ENCODE results near the gene KLRD1. TPM values are rescaled to one million over a fixed set of nuclear protein-coding genes. Genes with fewer than 3 reads are reported as not detected.

The KLRD1 gene
- total RNA-seq, 1 donor from 2014 or later: not detected

DNA sequence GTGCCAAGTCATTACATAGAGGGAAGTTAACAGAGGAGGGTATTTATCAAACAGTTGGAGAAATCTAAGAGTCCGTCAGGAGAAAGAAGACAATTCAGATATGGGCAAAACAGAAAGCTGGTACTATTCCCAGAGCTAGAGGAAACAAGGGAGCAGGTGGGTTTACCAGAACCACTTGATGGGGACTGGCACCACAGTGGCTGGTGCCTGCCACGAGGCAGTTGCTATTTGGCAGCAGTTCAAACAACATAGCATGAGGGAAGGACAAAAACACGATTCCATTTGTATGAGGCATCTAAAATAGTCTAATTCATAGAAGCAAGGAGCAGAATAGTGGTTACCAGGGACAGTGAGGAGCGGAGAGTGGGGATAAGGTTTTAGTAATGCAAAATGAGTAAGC, 24.6 kb upstream of the KLRD1 start:
- no peak overlapping the region for H3K4me3 ChIP-seq (ENCODE audit: low read depth, low read length)
- TF ChIP-seq, protein P1, sequence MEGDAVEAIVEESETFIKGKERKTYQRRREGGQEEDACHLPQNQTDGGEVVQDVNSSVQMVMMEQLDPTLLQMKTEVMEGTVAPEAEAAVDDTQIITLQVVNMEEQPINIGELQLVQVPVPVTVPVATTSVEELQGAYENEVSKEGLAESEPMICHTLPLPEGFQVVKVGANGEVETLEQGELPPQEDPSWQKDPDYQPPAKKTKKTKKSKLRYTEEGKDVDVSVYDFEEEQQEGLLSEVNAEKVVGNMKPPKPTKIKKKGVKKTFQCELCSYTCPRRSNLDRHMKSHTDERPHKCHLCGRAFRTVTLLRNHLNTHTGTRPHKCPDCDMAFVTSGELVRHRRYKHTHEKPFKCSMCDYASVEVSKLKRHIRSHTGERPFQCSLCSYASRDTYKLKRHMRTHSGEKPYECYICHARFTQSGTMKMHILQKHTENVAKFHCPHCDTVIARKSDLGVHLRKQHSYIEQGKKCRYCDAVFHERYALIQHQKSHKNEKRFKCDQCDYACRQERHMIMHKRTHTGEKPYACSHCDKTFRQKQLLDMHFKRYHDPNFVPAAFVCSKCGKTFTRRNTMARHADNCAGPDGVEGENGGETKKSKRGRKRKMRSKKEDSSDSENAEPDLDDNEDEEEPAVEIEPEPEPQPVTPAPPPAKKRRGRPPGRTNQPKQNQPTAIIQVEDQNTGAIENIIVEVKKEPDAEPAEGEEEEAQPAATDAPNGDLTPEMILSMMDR (conservative IDR thresholded peaks at IDR 0.05; ENCODE audit: low read depth, low read length): no peak
- no peak for DNase-seq (ENCODE audit: low read depth)

DNA sequence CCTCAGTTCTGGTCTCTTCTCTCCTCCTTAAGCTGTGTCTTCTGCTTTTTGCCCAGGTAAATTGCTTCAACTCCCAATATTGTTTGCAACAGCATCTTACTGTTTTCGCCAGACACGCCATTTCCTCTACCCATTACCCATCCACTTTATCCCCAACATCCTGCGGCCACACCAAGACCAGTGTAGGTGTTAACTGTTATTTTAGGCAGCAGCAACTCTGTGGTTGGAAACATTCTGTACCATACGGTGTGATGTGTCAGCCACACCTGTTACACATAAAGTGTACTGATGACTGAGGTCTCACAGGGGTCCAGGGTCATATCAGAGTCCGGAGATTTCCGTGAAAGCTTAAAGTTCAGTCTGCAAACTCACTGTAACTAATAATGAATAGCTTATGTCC, 21.8 kb upstream of the KLRD1 start:
- no peak for DNase-seq (ENCODE audit: low read depth)
- H3K4me3 ChIP-seq (ENCODE audit: low read depth, low read length): no peak overlapping the region
- TF ChIP-seq, protein P1 (conservative IDR thresholded peaks at IDR 0.05; ENCODE audit: low read depth, low read length): no peak

DNA sequence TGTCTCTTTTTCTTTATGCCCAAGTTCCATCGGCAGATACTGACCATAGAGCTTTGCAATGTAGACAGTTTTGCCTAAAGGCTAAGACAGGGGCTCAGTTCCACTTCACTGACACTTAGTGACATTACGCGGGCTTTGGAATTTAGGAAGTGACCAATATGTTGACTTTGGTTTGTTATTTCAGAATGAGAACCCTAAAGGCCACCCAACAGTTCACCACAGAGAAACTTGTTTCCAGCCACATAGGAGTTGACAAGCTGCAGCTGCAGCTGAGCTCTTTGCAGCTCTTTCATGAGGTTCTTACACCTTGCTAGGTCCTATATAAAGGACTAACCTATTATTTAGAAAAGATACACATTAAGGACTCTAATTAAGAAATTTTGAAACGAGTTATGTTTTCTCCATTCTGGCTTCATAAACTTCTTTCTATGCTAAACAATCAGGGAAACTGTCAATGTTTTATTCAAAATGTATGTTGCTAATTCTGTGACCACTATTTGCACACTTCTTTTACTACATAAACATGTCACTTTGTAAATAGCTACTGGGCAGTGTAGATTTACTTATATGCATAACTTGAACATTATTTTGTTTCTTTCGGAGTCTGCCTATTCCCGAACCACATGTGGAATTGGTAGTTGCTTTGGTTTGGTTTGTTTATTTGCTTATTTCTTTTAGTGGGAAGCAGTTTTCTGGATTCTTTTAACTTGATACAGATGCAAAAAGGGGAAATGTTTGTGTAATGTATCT, 18.5 kb upstream of the KLRD1 start:
- no peak for DNase-seq (ENCODE audit: low read depth)
- H3K4me3 ChIP-seq (ENCODE audit: low read depth, low read length): no peak overlapping the region
- TF ChIP-seq, protein P1 (conservative IDR thresholded peaks at IDR 0.05; ENCODE audit: low read depth, low read length): no peak

DNA sequence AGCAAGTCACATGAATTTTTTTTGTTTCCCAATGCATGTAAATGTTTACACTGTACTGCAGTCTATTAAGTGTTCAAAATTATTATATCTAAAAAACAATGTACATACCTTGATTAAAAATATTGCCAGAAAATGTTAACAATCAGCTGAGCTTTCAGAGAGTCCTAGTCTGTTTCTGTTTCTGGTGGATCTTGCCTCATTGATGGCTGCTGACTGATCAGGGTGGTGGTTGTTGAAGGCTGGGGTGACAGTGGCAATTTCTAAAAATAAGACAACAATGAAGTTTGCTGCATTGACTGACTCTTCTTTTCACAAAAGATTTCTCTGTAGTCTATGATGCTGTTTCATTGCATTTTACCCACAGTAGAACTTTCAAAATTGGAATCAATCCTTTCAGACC, 16.6 kb upstream of the KLRD1 start:
- TF ChIP-seq, protein P1 (conservative IDR thresholded peaks at IDR 0.05; ENCODE audit: low read depth, low read length): no peak
- no peak overlapping the region for H3K4me3 ChIP-seq (ENCODE audit: low read depth, low read length)
- DNase-seq (ENCODE audit: low read depth): no peak

DNA sequence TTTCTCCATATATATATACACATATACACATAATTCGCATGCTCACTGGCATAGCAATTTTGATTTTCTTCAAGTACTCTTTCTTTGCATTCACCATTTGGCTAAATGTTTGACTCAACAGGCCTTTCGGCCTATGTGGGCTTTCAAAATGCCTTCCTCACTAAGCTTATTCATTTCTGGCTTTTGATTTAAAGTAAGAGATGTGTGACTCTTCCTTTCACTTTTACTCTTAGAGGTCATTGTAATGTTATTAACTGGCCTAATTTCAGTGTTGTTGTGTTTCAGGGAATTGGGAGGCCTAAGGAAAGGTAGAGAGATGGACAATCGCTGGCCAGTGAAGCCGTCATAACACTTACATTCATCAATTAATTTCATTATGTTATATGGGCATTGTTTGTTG, 14.5 kb upstream of the KLRD1 start:
- no peak overlapping the region for H3K4me3 ChIP-seq (ENCODE audit: low read depth, low read length)
- TF ChIP-seq, protein P1 (conservative IDR thresholded peaks at IDR 0.05; ENCODE audit: low read depth, low read length): no peak
- no peak for DNase-seq (ENCODE audit: low read depth)

DNA sequence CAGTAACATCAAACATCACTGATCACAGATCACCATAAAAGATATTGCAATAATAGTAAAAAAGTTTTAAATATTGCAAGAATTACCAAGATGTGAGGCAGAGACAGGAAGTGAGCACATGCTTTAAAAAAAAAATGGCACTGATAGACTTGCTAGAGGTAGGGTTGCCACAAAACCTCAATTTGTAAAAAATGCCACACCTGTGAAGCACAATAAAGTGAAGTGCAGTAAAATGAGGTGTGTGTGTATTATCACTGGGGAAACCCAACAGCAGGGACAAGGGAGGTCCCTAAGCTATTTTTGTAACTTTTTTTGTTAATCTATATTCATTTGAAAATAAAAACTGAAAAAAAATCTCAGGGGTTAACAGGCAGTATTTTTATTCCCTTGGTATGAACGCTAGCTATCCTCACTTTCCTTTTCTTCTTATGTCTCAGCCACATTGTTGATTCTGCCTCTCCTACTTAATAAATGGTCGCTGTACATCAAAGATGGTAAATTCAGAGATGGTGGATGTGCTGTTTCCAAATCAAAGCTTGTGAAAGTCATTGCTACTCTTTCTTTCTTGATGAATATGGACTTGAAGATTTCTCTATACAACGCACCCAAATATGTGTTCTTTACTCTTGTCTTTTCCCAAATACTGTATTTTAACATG, 14.0 kb upstream of the KLRD1 start:
- no peak for DNase-seq (ENCODE audit: low read depth)
- TF ChIP-seq, protein P1 (conservative IDR thresholded peaks at IDR 0.05; ENCODE audit: low read depth, low read length): no peak

More for the DNA sequence above, 14.0 kb upstream of the KLRD1 start:
- no peak overlapping the region for H3K4me3 ChIP-seq (ENCODE audit: low read depth, low read length)
